Sigmoid colon (tissue), 7 donors: ENCODE measurements around the gene OR5M11. TPM values are rescaled to one million over a fixed set of nuclear protein-coding genes. Genes with fewer than 3 reads are reported as not detected.

Experiments
- DNase-seq: peaks from one replicate; pipeline ENCODE4 v3.0.0-alpha.2; 2019
- H3K27ac ChIP-seq, 4 donors: fragments of 200-600 bp; sonication (generic); one replicate each; pipeline ENCODE4 v1.5.1; 2016 to 2019; ENCODE audit warnings: mild to moderate bottlenecking in 1 of 4
- H3K27me3 ChIP-seq, 3 donors: fragments of 200-600 bp; sonication (generic); one replicate each; pipeline ENCODE4 v1.5.1; 2019; ENCODE audit warnings: mild to moderate bottlenecking in 1 of 3
- H3K36me3 ChIP-seq, 4 donors: fragments of 200-600 bp; sonication (generic); one replicate each; pipeline ENCODE4 v1.5.1; 2016 to 2019
- H3K4me1 ChIP-seq, 4 donors: fragments of 200-600 bp; sonication (generic); one replicate each; pipeline ENCODE4 v1.5.1; 2017 to 2019
- H3K4me3 ChIP-seq, 4 donors: fragments of 200-600 bp; sonication (generic); one replicate each; pipeline ENCODE4 v1.5.1; 2017 to 2019; ENCODE audit warnings: mild to moderate bottlenecking in 2 of 4, moderate library complexity in 1 of 4
- H3K9me3 ChIP-seq, 4 donors: fragments of 200-600 bp in 3 of 4; sonication (generic) in 3 of 4; one replicate each; pipeline versions ENCODE4 v1.5.1 to v1.6.1; 2013 to 2019
- EP300 ChIP-seq, 4 donors: sonication (generic); formaldehyde crosslinking; IDR thresholded peaks; one replicate each; pipeline ENCODE4 v1.6.1; 2017; ENCODE audit warnings: antibody characterized with exemption in 4 of 4
- POLR2A ChIP-seq, 2 donors: fragments of 450-650 bp; IDR thresholded peaks; one replicate each; pipeline ENCODE4 v1.6.1; 2016; ENCODE audit warnings: antibody characterized with exemption in 2 of 2, mild to moderate bottlenecking in 2 of 2, moderate library complexity in 2 of 2
- POLR2AphosphoS5 ChIP-seq, 4 donors: sonication (generic); formaldehyde crosslinking; IDR thresholded peaks; one replicate each; pipeline ENCODE4 v1.6.1; 2017; ENCODE audit warnings: antibody characterized with exemption in 4 of 4
- WGBS, 2 donors: extraction: QIAGEN DNeasy Blood & Tissue Kit; methylation state at CpG; one replicate each; pipeline ENCODE4 v1.1.7; 2013; 5-methylcytosine and 5-hydroxymethylcytosine counted together
- intact Hi-C: fragments of 100-400 bp; cut with DNase I; formaldehyde crosslinking; loops from one replicate; pipeline ENCODE4 v1.15.1; 2023
- polyA plus RNA-seq, 3 donors: library from polyadenylated mRNA; stranded (reverse); fragments of 200-250 nt; gene quantifications; one replicate each; pipeline ENCODE4 v1.2.3, GENCODE V29; 2013
- total RNA-seq, 4 donors: library from RNA; depleted of rRNA; stranded (reverse); fragments of >200 nt; gene quantifications; one replicate each; pipeline ENCODE4 v1.1.0, GENCODE V29; 2016
- TF ChIP-seq, protein P1 (sequence below), 4 experiments: fragments of 450-650 bp in 3 of 4; fragments of 200-600 bp in 1 of 4; IDR thresholded peaks; one replicate each; pipeline ENCODE4 v1.5.1; 2016 to 2019; ENCODE audit warnings: antibody characterized with exemption in 4 of 4, mild to moderate bottlenecking in 3 of 4, moderate library complexity in 2 of 4
- donor health status: healthy with polysubstance abuse.
- donor health status: Bipolar disorder and iron deficiency.
- donor health status: healthy.

Gene OR5M11
- total and polyA plus RNA-seq, 7 donors, result not detected

GRCh38 chr11:56513280-56513679 lies 29.8 kb downstream of the OR5M11 start:
- WGBS, 2 donors, result 80 to 85% methylated on average over 1 of the region's 1 CpG

GRCh38 chr11:56509439-56509838 lies 33.6 kb downstream of the OR5M11 start:
- no peak for DNase-seq
- no peak for TF ChIP-seq POLR2AphosphoS5 (IDR thresholded peaks at IDR 0.05)
- TF ChIP-seq EP300 (IDR thresholded peaks at IDR 0.05), result no peak
- TF ChIP-seq, protein P1, sequence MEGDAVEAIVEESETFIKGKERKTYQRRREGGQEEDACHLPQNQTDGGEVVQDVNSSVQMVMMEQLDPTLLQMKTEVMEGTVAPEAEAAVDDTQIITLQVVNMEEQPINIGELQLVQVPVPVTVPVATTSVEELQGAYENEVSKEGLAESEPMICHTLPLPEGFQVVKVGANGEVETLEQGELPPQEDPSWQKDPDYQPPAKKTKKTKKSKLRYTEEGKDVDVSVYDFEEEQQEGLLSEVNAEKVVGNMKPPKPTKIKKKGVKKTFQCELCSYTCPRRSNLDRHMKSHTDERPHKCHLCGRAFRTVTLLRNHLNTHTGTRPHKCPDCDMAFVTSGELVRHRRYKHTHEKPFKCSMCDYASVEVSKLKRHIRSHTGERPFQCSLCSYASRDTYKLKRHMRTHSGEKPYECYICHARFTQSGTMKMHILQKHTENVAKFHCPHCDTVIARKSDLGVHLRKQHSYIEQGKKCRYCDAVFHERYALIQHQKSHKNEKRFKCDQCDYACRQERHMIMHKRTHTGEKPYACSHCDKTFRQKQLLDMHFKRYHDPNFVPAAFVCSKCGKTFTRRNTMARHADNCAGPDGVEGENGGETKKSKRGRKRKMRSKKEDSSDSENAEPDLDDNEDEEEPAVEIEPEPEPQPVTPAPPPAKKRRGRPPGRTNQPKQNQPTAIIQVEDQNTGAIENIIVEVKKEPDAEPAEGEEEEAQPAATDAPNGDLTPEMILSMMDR (IDR thresholded peaks at IDR 0.05), result no peak
- TF ChIP-seq POLR2A (IDR thresholded peaks at IDR 0.05), result no peak
- H3K36me3 ChIP-seq, result no peaks in the 10 kb centered on the region
- no peaks in the 10 kb centered on the region for H3K27me3 ChIP-seq
- WGBS, 2 donors, result 93 to 96% methylated on average over 1 of the region's 1 CpG
- H3K9me3 ChIP-seq, result no peaks in the 10 kb centered on the region
- H3K4me3 ChIP-seq, result no peak overlapping the region
- intact Hi-C loops, result no loop called here
- H3K4me1 ChIP-seq, result no peaks in the 10 kb centered on the region
- H3K27ac ChIP-seq, result no peak overlapping the region

More at GRCh38 chr11:56513280-56513679, 29.8 kb downstream of the OR5M11 start:
- no peaks in the 10 kb centered on the region for H3K36me3 ChIP-seq
- H3K27ac ChIP-seq, result no peak overlapping the region
- no peaks in the 10 kb centered on the region for H3K4me1 ChIP-seq
- H3K27me3 ChIP-seq, result no peaks in the 10 kb centered on the region
- intact Hi-C loops, result no loop called here
- H3K9me3 ChIP-seq, result no peaks in the 10 kb centered on the region
- no peak overlapping the region for H3K4me3 ChIP-seq
- no peak for DNase-seq
- TF ChIP-seq, protein P1 (IDR thresholded peaks at IDR 0.05), result no peak
- TF ChIP-seq EP300 (IDR thresholded peaks at IDR 0.05) (no peak), POLR2AphosphoS5 (IDR thresholded peaks at IDR 0.05) (no peak), POLR2A (IDR thresholded peaks at IDR 0.05) (no peak)

- Histone ChIP-seq H3K4me1 (no peaks in the 10 kb centered on the region), H3K27me3 (no peaks in the 10 kb centered on the region), H3K36me3 (no peaks in the 10 kb centered on the region), H3K9me3 (no peaks in the 10 kb centered on the region), H3K4me3 (no peak overlapping the region), H3K27ac (no peak overlapping the region)
- intact Hi-C loops, result no loop called here
- 97% methylated on average over 28 of the region's 28 CpGs for WGBS, 2 donors
- no peak for DNase-seq
- TF ChIP-seq POLR2A (IDR thresholded peaks at IDR 0.05) (no peak), EP300 (IDR thresholded peaks at IDR 0.05) (no peak), POLR2AphosphoS5 (IDR thresholded peaks at IDR 0.05) (no peak)
- TF ChIP-seq, protein P1 (IDR thresholded peaks at IDR 0.05), result no peak
These were observed 46.0 kb downstream of the OR5M11 start for GRCh38 chr11:56497010-56497409.

DNA sequence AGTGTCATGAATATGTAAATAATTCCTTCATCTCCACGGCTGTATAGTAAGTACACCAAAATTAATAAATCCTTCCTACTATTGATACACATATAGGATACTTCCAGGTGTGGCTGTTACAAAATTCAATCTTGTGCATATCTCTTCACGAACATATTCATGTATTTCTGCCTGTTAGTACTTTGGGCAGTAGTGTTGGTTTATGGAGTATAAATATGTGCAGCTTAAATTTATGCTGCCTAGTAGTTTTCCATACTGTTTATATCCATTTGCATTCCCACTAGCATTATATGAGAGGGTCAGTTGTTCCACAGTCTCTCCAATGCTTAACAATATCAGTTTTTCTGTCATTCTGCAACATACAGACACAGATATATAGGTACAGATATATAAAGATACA lies 47.9 kb downstream of the OR5M11 start:
- Histone ChIP-seq H3K4me1 (no peaks in the 10 kb centered on the region), H3K36me3 (no peaks in the 10 kb centered on the region), H3K27ac (no peak overlapping the region), H3K4me3 (no peak overlapping the region), H3K9me3 (no peaks in the 10 kb centered on the region), H3K27me3 (no peaks in the 10 kb centered on the region)
- WGBS, 2 donors, result 88 to 95% methylated on average over 2 of the region's 2 CpGs
- no peak for DNase-seq
- intact Hi-C loops, result no loop called here
- no peak for TF ChIP-seq POLR2AphosphoS5 (IDR thresholded peaks at IDR 0.05)
- TF ChIP-seq POLR2A (IDR thresholded peaks at IDR 0.05), result no peak
- TF ChIP-seq EP300 (IDR thresholded peaks at IDR 0.05), result no peak
- TF ChIP-seq, protein P1 (IDR thresholded peaks at IDR 0.05), result no peak

Other genes with a start within 250 kb of the OR5M11 start
- gene OR8K3, start 228.1 kb downstream of the OR5M11 start, total RNA-seq, result not detected
- gene OR8K3, start 228.1 kb downstream of the OR5M11 start, polyA plus RNA-seq, result not detected
- gene OR8K1, start 197.2 kb downstream of the OR5M11 start, total RNA-seq, result not detected
- not detected for gene OR8K1, start 197.2 kb downstream of the OR5M11 start, polyA plus RNA-seq
- not detected for gene OR8J1, start 189.0 kb downstream of the OR5M11 start, total RNA-seq
- not detected for gene OR8J1, start 189.0 kb downstream of the OR5M11 start, polyA plus RNA-seq
- not detected for gene OR8U1, start 167.6 kb downstream of the OR5M11 start, total RNA-seq
- gene OR8U1, start 167.6 kb downstream of the OR5M11 start, polyA plus RNA-seq, result not detected
- not detected for gene OR5AL1, start 130.6 kb downstream of the OR5M11 start, total RNA-seq
- not detected for gene OR5AL1, start 130.6 kb downstream of the OR5M11 start, polyA plus RNA-seq
- gene OR5M3, start 69.9 kb downstream of the OR5M11 start, total RNA-seq, result not detected
- gene OR5M3, start 69.9 kb downstream of the OR5M11 start, polyA plus RNA-seq, result not detected
- gene OR5M8, start 51.9 kb downstream of the OR5M11 start, total RNA-seq, result not detected
- not detected for gene OR5M8, start 51.9 kb downstream of the OR5M11 start, polyA plus RNA-seq
- gene OR5M10, start 34.5 kb upstream of the OR5M11 start, total RNA-seq, result not detected
- gene OR5M10, start 34.5 kb upstream of the OR5M11 start, polyA plus RNA-seq, result not detected
- not detected for gene OR5M1, start 71.6 kb upstream of the OR5M11 start, total RNA-seq
- not detected for gene OR5M1, start 71.6 kb upstream of the OR5M11 start, polyA plus RNA-seq
- gene OR5AP2, start 99.2 kb upstream of the OR5M11 start, total RNA-seq, result not detected
- gene OR5AP2, start 99.2 kb upstream of the OR5M11 start, polyA plus RNA-seq, result not detected
- gene OR5AR1, start 120.4 kb upstream of the OR5M11 start, total RNA-seq, result not detected
- not detected for gene OR5AR1, start 120.4 kb upstream of the OR5M11 start, polyA plus RNA-seq
- not detected for gene OR9G1, start 155.8 kb upstream of the OR5M11 start, total RNA-seq
- 1 to 10 TPM in 1 of 3 donors, not detected in 2; 1.8 TPM for gene OR9G1, start 155.8 kb upstream of the OR5M11 start, polyA plus RNA-seq
- gene OR9G4, start 205.4 kb upstream of the OR5M11 start, total RNA-seq, result not detected
- gene OR9G4, start 205.4 kb upstream of the OR5M11 start, polyA plus RNA-seq, result not detected